ENCODE results near the gene ZBTB25. TPM values are rescaled to one million over a fixed set of nuclear protein-coding genes. Genes with fewer than 3 reads are reported as not detected.

The ZBTB25 gene
- total and polyA plus RNA-seq, 5 experiments from 2014 or later, result 20.6 to 69.7 (median 38.2) TPM

DNA sequence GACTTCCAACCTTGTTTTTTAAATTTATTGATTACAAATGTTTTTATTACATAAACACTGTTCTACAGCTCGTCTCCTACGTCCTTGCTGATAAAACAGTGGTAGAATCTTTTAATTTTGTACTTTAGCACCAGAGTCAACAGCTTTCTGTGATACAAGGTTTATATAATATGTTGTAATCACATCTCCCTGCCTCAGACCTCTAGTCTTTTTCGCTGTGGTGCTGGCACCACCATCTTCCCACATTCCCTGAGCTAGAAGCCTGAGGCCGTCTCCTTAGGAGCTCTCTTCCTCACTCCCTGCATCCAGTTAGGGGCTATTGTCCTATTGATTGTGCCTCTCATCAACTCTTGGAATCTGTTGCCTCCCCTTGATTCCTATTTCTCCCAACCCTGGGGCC lies 98.3 kb downstream of the ZBTB25 start:
- Mint-ChIP-seq H3K9me3 (no peaks in the 10 kb centered on the region), H3K4me3 (no peak overlapping the region), H3K27me3 (no peaks in the 10 kb centered on the region), H3K4me1 (peaks cover 0 to 6% (median 4%) of the 10 kb centered on the region in 4 donors), H3K36me3 (peaks cover 6 to 48% (median 23%) of the 10 kb centered on the region in 3 donors), H3K27ac (no peak overlapping the region)
- DNase-seq (no peak), ATAC-seq (no peak)
- POLR2A ChIA-PET, result no interaction called here

GRCh38 chr14:64401949-64402348 lies 101.7 kb downstream of the ZBTB25 start:
- Mint-ChIP-seq H3K27me3 (no peaks in the 10 kb centered on the region), H3K4me1 (peaks cover 0 to 6% (median 5%) of the 10 kb centered on the region in 4 donors), H3K36me3 (peaks cover 6 to 42% (median 19%) of the 10 kb centered on the region in 3 donors), H3K9me3 (no peaks in the 10 kb centered on the region), H3K27ac (no peak overlapping the region), H3K4me3 (no peak overlapping the region)
- ATAC-seq (no peak), DNase-seq (no peak)
- POLR2A ChIA-PET, result no interaction called here

DNA sequence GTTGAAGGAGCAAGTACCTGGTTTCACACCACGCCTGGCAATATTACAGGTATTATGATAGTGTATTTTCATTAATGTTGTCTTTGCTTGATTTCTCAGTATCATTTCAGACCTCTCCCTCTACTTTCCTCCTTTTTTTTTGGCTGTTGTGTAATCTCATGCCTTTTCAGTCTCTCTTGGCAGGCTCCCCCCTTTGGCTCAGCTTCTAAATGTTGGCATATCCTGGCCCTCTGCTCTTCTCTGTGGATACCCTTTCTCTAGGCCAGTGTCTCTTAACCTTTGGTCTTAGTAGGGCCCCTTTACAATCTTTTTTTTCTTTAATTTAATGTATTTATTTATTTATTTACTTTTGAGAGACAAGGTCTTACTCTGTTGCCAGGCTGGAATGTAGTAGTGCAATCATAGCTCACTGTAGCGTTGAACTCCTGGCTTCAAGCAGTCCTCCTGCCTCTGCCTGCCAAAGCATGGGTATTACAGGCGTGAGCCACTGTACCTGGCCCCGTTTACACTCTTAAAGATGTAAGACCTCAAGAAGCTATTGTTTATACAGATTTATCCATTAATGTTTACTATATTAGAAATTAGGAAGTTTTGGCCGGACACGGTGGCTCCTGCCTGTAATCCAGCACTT lies 102.7 kb downstream of the ZBTB25 start:
- Mint-ChIP-seq H3K4me1 (peaks cover 0 to 6% (median 5%) of the 10 kb centered on the region in 4 donors), H3K27me3 (no peaks in the 10 kb centered on the region), H3K27ac (peak overlapping the region in 1 of 10 donors; percentile 36), H3K9me3 (no peaks in the 10 kb centered on the region), H3K4me3 (no peak overlapping the region), H3K36me3 (peaks cover 6 to 42% (median 15%) of the 10 kb centered on the region in 3 donors)
- no peak for DNase-seq
- POLR2A ChIA-PET, result interaction anchor here (0.8 kb wide), 1 partner anchor 13 kb away, joined by 4 read pairs; the partner anchor contains the start of gene MTHFD1
- ATAC-seq, result no peak

Other genes starting within 250 kb of the ZBTB25 start
- under 1 TPM; 0.29 to 0.41 TPM for gene ESR2, start 209.5 kb downstream of the ZBTB25 start, total RNA-seq
- gene ESR2, start 209.5 kb downstream of the ZBTB25 start, polyA plus RNA-seq, result under 1 TPM in 1 of 3 donors, not detected in 2; 0.16 TPM
- 10 to 100 TPM; 32.6 to 38.6 TPM for gene MTHFD1, start 115.5 kb downstream of the ZBTB25 start, total RNA-seq
- gene MTHFD1, start 115.5 kb downstream of the ZBTB25 start, polyA plus RNA-seq, result 10 to 100 TPM; 34.9 to 44.2 (median 41.2) TPM
- under 1 TPM; 0.23 to 0.49 TPM for gene AKAP5, start 38.3 kb downstream of the ZBTB25 start, total RNA-seq
- gene AKAP5, start 38.3 kb downstream of the ZBTB25 start, polyA plus RNA-seq, result under 1 TPM; 0.05 to 0.38 (median 0.07) TPM
- 10 to 100 TPM; 87.8 to 88.9 TPM for gene ZBTB1, start 932 bp upstream of the ZBTB25 start, total RNA-seq
- gene ZBTB1, start 932 bp upstream of the ZBTB25 start, polyA plus RNA-seq, result 10 to 100 TPM; 38.3 to 64.4 (median 43.0) TPM
- 1 to 10 TPM; 2.3 TPM for gene HSPA2, start 36.9 kb upstream of the ZBTB25 start, total RNA-seq
- gene HSPA2, start 36.9 kb upstream of the ZBTB25 start, polyA plus RNA-seq, result 1 to 10 TPM in 1 of 3 donors, under 1 TPM in 1, not detected in 1; 0.30 to 1.2 TPM
- not detected for gene PPP1R36, start 46.1 kb upstream of the ZBTB25 start, total RNA-seq
- not detected for gene PPP1R36, start 46.1 kb upstream of the ZBTB25 start, polyA plus RNA-seq
- 1 to 10 TPM in 1 of 2 experiments, under 1 TPM in 1; 0.55 to 1.4 TPM for gene PLEKHG3, start 200.6 kb upstream of the ZBTB25 start, total RNA-seq
- gene PLEKHG3, start 200.6 kb upstream of the ZBTB25 start, polyA plus RNA-seq, result 10 to 100 TPM in 1 of 3 donors, 1 to 10 TPM in 2; 1.2 to 12.2 (median 1.6) TPM

All from naive thymus-derived CD8-positive, alpha-beta T cell (primary cell).